Stimulated activated CD8-positive, alpha-beta memory T cell treated with anti-CD3 and anti-CD28 coated beads, Interleukin-12 subunit alpha, Interleukin-12 subunit beta, amount 100 ng/mL, for 24 hours (primary cell): ENCODE results near the gene CACNA1C.

Source experiments
- DNase-seq: peaks from one replicate; pipeline ENCODE4 v3.0.0-alpha.2; 2020; ENCODE audit errors: extremely low read depth

The CACNA1C gene

DNA sequence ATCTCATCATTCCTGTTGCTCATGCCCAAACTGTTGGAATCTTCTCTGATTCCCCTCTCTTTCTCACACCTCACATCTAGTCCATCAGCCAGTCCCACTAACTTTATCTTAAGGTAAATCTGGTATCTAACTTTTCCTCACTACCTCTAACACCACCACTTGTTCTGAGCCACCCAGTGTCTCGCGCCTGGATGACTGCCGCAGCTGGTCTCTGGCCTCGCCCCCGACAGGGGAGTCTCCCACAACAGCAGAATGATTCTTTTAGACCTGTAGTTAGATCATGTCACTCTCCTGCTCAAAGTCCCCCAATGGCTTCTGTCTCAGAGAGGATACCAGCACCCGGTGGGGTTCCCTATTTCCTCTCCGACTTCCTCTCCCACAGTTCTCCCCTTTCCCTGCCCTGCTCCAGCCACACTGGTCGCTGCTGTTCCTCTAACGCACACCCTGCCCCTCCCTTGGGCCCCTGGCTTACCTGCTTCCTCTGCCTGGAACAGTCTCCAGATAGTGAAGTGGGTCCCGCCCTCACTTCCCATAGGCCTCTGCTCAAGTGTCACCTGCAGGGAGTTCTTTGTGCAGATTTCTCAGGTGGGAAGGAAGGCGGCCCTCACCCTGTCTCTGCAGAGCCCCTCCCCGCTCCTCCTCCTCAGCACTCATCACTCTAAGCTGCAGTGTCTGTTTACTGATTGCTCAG lies 403.5 kb downstream of the CACNA1C start:
- no peak for DNase-seq

DNA sequence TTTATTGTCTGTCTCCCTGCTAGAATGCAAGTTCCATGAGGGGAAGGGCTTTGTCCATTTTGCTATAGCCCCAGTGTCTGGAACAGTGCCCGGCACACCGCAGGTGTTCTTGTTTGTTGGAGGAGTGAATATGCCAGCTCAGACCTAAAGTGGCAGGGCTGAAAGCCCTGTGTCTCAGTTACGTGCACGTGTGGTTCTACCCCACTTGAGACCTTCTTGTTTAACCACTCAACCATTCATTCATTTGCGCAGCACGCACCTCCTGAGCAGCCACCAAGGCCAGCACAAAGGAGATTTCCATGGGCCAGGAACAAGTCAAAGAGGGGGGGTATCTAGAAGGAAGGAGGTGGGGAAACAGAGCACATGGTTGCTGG lies 404.0 kb downstream of the CACNA1C start:
- DNase-seq: no peak

- no peak for DNase-seq
Measured at GRCh38 chr12:2457215-2457932, 404.6 kb downstream of the CACNA1C start.

DNA sequence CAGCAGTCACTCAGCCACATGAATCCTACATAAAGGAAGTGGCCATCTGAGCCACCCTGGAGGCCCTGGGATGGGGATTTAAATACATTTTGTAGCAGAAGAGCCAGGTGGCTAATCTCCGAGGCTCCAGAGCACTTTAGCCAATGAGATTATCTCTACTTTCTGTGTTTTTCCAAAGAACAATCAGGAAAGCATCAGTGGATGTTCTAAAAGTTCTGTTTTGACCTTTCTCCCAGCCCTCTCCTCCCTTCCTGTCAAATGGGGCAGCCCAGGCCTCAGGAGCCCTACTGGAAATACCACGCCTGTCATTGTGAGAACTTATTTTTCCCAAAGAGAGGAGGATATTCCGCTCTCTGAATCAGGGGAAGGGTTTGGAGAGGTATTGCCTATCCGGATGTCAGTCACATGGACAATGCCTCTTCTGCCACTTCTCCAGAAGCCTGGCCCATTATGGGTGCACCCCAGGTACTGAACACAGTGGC lies 405.2 kb downstream of the CACNA1C start:
- no peak for DNase-seq

- no peak for DNase-seq
Measured at GRCh38 chr12:2460051-2460670, 407.4 kb downstream of the CACNA1C start.

DNA sequence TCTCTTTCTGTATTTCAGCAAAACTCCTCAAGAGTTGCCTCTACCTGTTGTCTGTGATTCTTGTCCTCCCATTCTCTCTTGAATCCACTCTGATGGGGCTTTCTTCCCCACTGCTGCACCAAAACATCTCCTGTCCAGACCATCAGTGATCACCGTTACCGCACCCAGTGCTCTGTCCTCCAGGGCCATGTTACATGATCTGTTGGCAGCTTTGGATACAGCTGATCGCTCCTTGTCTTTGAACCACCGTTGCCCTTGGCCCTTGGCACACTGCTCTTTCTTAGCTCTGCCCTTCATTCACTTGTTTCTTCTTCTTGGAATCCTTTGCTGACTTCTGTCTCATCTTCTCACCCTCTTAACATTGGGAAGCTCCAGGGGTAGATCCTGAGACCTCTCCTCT lies 408.3 kb downstream of the CACNA1C start:
- no peak for DNase-seq

DNA sequence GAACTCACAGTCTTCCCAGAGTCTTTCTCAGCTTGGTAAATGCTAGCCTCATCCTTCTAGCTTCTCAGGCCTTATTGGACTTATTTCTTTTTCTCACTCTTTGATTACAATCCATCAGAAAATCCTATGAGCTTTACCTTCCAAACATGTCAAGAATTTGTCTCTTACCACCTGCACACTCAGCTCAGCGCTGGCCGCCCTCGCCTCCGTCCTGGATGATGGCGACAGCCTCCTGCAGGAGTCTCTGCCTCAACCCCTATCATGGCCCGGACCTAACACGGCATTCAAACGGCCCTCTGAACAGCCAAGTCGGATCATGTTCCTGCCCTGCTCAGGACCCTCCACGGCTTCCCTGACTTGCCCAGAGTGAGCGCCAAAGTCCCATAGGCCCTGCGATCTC lies 408.9 kb downstream of the CACNA1C start:
- DNase-seq: no peak

DNA sequence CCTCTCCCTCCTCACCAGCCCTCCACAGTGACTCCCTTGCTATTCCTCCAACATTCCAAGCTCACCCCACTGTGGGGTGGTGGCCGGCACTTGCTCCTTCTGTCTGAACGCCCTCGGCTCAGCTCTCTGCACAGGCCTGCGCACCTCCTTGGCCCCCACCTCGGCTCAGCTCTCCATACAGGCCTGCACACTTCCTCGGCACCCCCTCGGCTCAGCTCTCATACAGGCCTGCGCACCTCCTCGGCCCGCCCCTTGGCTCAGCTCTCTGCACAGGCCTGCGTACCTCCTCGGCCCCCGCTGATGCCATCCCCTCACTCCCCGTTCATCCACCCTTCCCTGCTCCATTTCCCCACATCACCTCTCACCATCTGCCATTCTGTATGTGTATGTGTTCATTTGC lies 409.3 kb downstream of the CACNA1C start:
- DNase-seq: no peak

DNA sequence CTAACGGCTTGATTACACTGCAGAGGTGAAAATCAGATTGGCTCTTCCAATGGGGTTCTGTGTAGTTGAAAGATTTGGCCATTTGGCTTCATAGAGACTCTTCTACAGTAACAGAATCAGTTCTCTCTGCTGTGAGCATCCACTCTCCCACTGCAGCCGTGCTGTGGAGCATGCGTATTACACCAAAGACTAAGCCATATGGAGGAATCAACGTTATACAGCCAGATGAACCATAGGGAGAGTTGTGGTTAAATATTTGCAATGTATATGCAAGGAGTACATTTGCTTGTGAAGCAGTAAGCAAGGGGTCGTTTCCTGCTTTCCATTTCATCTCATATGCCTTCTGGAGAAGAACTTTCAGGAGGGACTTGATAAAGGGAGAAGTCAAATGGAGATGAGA lies 410.9 kb downstream of the CACNA1C start:
- no peak for DNase-seq

GRCh38 chr12:2465681-2466080 lies 412.9 kb downstream of the CACNA1C start:
- DNase-seq: no peak

GRCh38 chr12:2466211-2466610 lies 413.4 kb downstream of the CACNA1C start:
- DNase-seq: no peak

DNA sequence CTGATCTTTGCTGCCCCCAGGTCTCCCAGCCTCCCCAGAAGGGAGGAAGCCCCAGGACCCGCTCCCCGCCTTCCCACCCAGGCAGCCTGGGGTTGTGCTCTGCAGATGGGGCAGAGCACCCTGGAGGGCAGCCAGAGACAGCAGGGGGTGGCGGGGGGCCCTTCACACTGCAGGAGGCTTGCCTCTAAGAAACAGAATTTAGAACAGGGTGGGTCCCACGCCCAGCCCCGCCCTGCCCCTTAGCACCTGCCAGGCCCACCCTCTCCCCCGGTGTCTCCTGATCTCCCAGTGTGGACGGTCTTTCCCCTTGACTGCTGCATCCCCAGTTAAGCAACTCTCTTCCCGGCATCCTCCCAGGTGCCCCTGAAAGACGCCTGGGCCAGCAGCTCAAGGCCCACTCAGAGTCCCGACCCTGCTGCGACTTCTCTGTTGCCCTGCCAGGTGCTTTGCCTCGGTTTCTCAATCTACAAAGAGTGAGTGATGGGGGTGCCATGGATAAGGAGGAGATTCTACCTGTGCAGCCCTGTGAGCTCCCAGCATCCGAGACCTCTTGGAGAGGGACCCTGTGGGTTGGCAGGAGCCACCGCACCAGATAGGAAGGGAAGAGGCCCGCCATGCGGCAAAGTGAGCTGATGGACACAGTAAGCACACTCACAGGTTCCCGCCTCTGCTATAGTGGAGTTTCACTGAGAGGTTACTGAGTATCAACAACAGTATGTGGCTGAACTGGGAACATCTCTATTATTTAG lies 414.8 kb downstream of the CACNA1C start:
- no peak for DNase-seq

- DNase-seq: no peak
Measured at GRCh38 chr12:2475984-2476383, 423.2 kb downstream of the CACNA1C start.

- no peak for DNase-seq
Measured at GRCh38 chr12:2477009-2477766, 424.4 kb downstream of the CACNA1C start.

GRCh38 chr12:2479851-2480535 lies 427.2 kb downstream of the CACNA1C start:
- DNase-seq: no peak

GRCh38 chr12:2481346-2481745 lies 428.6 kb downstream of the CACNA1C start:
- DNase-seq: no peak

DNA sequence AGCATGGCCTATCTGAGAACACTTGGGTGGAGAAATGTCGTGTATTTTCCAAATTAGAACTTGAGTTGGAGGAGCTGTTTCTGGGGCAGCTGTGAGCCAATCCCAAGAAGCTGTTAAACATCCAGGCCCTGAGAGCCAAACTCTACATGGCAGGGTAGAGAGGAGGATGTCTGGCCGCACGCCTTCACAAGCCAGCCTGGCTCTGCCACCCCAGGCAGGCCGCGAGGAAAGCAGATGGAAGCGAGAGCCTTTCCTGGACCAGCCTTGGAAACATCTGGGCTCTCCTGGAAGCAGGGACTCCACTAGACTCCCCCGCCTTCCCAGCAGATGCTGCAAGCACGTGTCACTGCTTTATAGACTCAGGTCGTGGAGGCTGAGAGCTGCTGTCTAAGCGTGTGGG lies 429.2 kb downstream of the CACNA1C start:
- no peak for DNase-seq

DNA sequence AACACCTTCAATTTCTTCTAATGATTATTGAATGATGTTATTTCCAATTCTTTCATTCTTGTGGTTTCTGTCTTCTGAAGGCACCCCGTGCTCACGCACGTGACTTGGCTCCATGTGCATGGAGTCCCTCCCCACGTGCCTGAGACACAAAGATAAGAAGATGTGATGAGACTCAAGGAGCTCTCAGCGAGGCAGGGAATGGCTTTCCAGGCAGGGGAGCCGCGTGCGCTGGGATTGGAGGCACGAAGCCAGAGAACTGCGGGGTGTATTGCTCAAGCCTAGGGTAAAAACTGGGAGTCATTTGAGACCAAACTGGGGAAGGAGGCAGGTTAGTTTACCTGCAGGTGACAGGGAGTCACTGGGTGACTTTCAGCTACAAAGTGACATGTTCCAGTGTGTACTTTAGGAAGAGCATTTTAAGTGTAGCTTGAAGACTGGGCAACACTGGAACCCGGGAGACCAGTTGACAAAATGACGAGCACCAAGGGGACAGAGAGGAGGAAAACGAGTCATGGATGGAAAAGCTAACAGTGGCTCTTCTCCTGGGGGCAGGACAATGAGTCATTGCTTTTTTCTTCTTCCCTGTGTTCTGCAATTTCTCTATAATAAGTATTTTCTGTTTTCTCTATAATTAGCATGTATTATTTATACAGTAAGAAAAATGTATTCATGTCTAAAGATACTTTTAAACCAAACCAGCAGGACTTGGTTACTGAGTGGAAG lies 430.3 kb downstream of the CACNA1C start:
- no peak for DNase-seq

GRCh38 chr12:2483713-2484112 lies 430.9 kb downstream of the CACNA1C start:
- DNase-seq: no peak

DNA sequence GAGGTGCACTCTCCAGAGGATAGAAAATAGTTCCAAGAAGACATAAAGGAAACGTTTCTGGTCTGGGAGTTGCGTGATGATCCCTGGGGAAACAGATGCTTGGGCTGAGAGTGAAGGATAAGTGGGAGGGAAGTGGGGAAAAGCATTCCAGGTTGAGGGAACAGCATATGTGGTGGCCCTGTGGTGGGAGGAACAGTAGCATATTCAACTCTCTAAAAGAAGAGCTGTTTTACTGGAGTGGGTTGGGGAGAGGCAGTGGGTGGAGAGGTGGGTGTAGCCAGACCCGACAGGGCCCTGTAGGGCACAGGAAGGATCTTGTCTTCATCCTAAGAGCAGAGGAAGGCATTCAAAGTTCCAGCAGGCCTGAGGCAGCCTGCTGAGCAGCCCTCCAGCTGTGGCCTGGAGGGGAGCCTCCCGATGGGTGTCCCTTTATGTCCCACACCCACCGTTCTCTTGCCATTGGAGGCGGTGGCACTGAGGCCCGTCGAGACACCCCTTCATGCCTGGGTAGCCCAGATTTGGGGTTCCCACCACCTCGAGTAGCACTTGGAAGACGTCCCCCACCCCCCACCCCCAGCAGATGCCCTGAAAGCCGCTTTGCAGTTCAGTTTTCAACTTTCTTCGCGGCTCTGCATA lies 431.5 kb downstream of the CACNA1C start:
- DNase-seq: no peak
